OCI-LY3 (cell line): ENCODE results near the gene COL6A2.

ENCODE experiments used
- EZH2phosphoT487 ChIP-seq: fragments of 200-600 bp; shearing (Covaris generic); IDR thresholded peaks from 2 replicates; pipeline ENCODE4 v1.6.1; 2018; ENCODE audit warnings: antibody characterized with exemption, mixed run types, low read depth
- TF ChIP-seq, protein P1 (sequence below): fragments of 200-600, 300-600 bp; sonication (generic); IDR thresholded peaks from 2 replicates; pipeline ENCODE4 v1.5.1; 2014; ENCODE audit warnings: antibody characterized with exemption, low read length, low read depth

DNA sequence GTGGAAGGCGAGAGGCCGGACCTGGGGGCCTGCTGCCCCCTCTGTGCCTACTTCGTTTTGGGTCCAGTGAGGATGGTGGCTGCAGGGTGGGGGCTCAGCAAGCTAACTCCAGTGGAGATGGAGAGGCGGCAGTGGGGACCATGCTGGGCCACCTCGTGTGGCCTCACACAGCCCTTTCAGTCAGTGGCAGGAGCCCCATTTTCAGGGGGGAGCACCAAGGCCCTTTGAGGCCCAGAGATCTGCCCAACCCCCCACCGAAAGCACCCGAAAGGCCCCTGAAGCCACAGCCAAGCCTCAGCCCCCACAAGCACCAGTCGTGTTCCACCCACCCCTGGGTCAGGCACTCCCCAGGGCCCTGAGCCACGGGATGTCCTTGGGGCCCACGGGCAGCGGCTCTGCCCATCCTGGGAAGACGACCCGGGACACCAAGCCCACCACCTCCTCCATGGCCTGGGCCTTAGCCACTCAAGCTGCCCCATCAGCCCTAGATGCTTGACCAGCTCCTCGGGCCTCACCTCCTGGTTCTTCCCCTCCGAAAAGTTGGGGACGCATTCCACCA is 57.1 kb downstream of the COL6A2 start:
- TF ChIP-seq, protein P1, sequence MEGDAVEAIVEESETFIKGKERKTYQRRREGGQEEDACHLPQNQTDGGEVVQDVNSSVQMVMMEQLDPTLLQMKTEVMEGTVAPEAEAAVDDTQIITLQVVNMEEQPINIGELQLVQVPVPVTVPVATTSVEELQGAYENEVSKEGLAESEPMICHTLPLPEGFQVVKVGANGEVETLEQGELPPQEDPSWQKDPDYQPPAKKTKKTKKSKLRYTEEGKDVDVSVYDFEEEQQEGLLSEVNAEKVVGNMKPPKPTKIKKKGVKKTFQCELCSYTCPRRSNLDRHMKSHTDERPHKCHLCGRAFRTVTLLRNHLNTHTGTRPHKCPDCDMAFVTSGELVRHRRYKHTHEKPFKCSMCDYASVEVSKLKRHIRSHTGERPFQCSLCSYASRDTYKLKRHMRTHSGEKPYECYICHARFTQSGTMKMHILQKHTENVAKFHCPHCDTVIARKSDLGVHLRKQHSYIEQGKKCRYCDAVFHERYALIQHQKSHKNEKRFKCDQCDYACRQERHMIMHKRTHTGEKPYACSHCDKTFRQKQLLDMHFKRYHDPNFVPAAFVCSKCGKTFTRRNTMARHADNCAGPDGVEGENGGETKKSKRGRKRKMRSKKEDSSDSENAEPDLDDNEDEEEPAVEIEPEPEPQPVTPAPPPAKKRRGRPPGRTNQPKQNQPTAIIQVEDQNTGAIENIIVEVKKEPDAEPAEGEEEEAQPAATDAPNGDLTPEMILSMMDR = no peak
- TF ChIP-seq EZH2phosphoT487 = no peak
